ENCODE data around the gene YJU2.
"Not testable (repeated sequence)": the region's sequence is repeated elsewhere in the genome, so short reads cannot be mapped to it uniquely, and the experiment has no call there.

The YJU2 gene

GRCh38 chr19:4229179-4229931 is 17.5 kb upstream of the YJU2 start, which contains the start of gene EBI3:
TSS of gene EBI3 (plus strand) at chr19:4229523. CDS start at chr19:4229551, 28 bp downstream.
- DNase-seq: no peak

GRCh38 chr19:4230237-4230636 is 16.6 kb upstream of the YJU2 start:
- not testable (repeated sequence) for DNase-seq

- DNase-seq: not testable (repeated sequence)
Observed at GRCh38 chr19:4231521-4231920, 15.4 kb upstream of the YJU2 start.

GRCh38 chr19:4232139-4232538 is 14.7 kb upstream of the YJU2 start:
- DNase-seq: not testable (repeated sequence)

GRCh38 chr19:4232614-4233281 is 14.1 kb upstream of the YJU2 start:
- no peak for DNase-seq

GRCh38 chr19:4233282-4233853 is 13.5 kb upstream of the YJU2 start:
- no peak for DNase-seq

- no peak for DNase-seq
Observed at GRCh38 chr19:4234142-4234861, 12.6 kb upstream of the YJU2 start.

GRCh38 chr19:4234862-4235201 is 12.0 kb upstream of the YJU2 start:
- no peak for DNase-seq

GRCh38 chr19:4237510-4237909 is 9.4 kb upstream of the YJU2 start:
- DNase-seq: not testable (repeated sequence)

- DNase-seq: no peak
Observed at GRCh38 chr19:4238831-4239230, 8.0 kb upstream of the YJU2 start.

GRCh38 chr19:4241824-4242430 is 5.0 kb upstream of the YJU2 start:
- no peak for DNase-seq

GRCh38 chr19:4245938-4246337 is 942 bp upstream of the YJU2 start:
- DNase-seq: not testable (repeated sequence)

- no peak for DNase-seq
Observed at GRCh38 chr19:4256563-4256962, 9.7 kb downstream of the YJU2 start.

GRCh38 chr19:4257025-4257424 is 10.1 kb downstream of the YJU2 start:
- DNase-seq: no peak

GRCh38 chr19:4258181-4258580 is 11.3 kb downstream of the YJU2 start:
- DNase-seq: no peak

GRCh38 chr19:4260613-4261191 is 13.8 kb downstream of the YJU2 start:
- DNase-seq: no peak

GRCh38 chr19:4264812-4265211 is 17.9 kb downstream of the YJU2 start:
- no peak for DNase-seq

GRCh38 chr19:4266253-4267000 is 19.5 kb downstream of the YJU2 start:
- DNase-seq: no peak

- no peak for DNase-seq
Observed at GRCh38 chr19:4267101-4267900, 20.4 kb downstream of the YJU2 start.

- no peak for DNase-seq
Observed at GRCh38 chr19:4267901-4268815, 21.3 kb downstream of the YJU2 start.
